HCT116 (cell line): ENCODE measurements around the gene RREB1. TPM values are rescaled to one million over a fixed set of nuclear protein-coding genes. Genes with fewer than 3 reads are reported as not detected.
A peak's percentile ranks its signal among the peaks of the same experiment; 100 is the strongest.

Experiments used
- ATAC-seq: fragments of 200-7000 bp; cut with Tn5 transposase; 2 replicates; pipeline ENCODE4 v1.9.1; 2020; ENCODE audit warnings: mild to moderate bottlenecking, moderate library complexity
- BruUV-seq: library from RNA; stranded (reverse); fragments of 400-500 nt; replicated peaks from 2 replicates; lab custom pipeline; 2021; lab: Mats Ljungman, UMichigan
- CTCF ChIA-PET: fragments of 300-600 bp; sonication (Branson Sonifier 250); formaldehyde crosslinking; loops from one replicate; lab custom pipeline; 2021; ENCODE audit warnings: antibody characterized with exemption; lab: Charles Lee
- POLR2A ChIA-PET: fragments of 300-600, 350-600 bp; sonication (Branson Sonifier 250); formaldehyde crosslinking; loops from one replicate; lab custom pipeline; 2021; ENCODE audit warnings: antibody characterized with exemption; lab: Charles Lee
- RAD21 ChIA-PET, 2 experiments: fragments of 300-600 bp; sonication (Branson Sonifier 250); formaldehyde crosslinking; loops; one replicate each; lab custom pipeline; 2023; ENCODE audit warnings: low total read pairs in 2 of 2; ENCODE audit not compliant: uncharacterized antibody in 2 of 2, unreplicated experiment in 2 of 2, low non-redundant PET in 1 of 2; lab: Charles Lee
- DNase-seq: peaks from one replicate; pipeline ENCODE4 v3.0.0-alpha.2; 2010; ENCODE audit warnings: low read depth, low spot score
- H2AFZ ChIP-seq: fragments of 200-600 bp; shearing (Covaris generic), sonication (generic); 2 replicates; pipeline ENCODE4 v1.6.1; 2017; ENCODE audit warnings: low read depth, mixed run types, mixed read lengths, antibody characterized with exemption, low read length; ENCODE audit not compliant: poor library complexity, severe bottlenecking
- H3K27ac ChIP-seq: 2 replicates; pipeline ENCODE4 v1.5.1; 2012; ENCODE audit warnings: low read depth, low read length
- H3K27me3 ChIP-seq: fragments of 200-600 bp; sonication (generic); 2 replicates; pipeline ENCODE4 v1.6.1; 2016; ENCODE audit warnings: mixed run types, low read length, mixed read lengths; ENCODE audit not compliant: insufficient read depth
- H3K36me3 ChIP-seq, 2 experiments: fragments of 200-500 bp in 1 of 2; fragments of 200-600 bp in 1 of 2; sonication (Bioruptor generic) in 1 of 2; sonication (generic) in 1 of 2; 2 replicates each; pipeline versions ENCODE4 v1.5.1 to v1.6.1; 2014 to 2016; ENCODE audit warnings: low read length in 2 of 2, inconsistent platforms in 1 of 2, mixed read lengths in 1 of 2, mixed run types in 1 of 2; ENCODE audit not compliant: insufficient read depth in 2 of 2, control insufficient read depth in 1 of 2
- H3K4me1 ChIP-seq, 2 experiments: fragments of 200-600 bp in 1 of 2; sonication (generic) in 1 of 2; 2 replicates each; pipeline versions ENCODE4 v1.5.1 to v1.6.1; 2012 to 2017; ENCODE audit warnings: low read length in 2 of 2, inconsistent platforms in 1 of 2, mild to moderate bottlenecking in 1 of 2, mixed read lengths in 1 of 2, mixed run types in 1 of 2, moderate library complexity in 1 of 2; ENCODE audit not compliant: insufficient read depth in 2 of 2, control insufficient read depth in 1 of 2
- H3K4me2 ChIP-seq: fragments of 200-600 bp; sonication (generic); 2 replicates; pipeline ENCODE4 v1.6.1; 2017; ENCODE audit warnings: mixed run types, low read length, mixed read lengths
- H3K4me3 ChIP-seq, 2 experiments: fragments of 200-600 bp in 1 of 2; sonication (generic) in 1 of 2; replicated peaks in 1 of 2; 2 replicates each; pipeline ENCODE4 v1.5.1; 2011 to 2016; ENCODE audit warnings: low read length in 2 of 2, control low read depth in 1 of 2, low read depth in 1 of 2, mild to moderate bottlenecking in 1 of 2, mixed read lengths in 1 of 2, mixed run types in 1 of 2
- H3K79me2 ChIP-seq: fragments of 200-600 bp; sonication (generic); 2 replicates; pipeline ENCODE4 v1.6.1; 2017; ENCODE audit warnings: mild to moderate bottlenecking, mixed run types, low read length, moderate library complexity, mixed read lengths; ENCODE audit not compliant: insufficient read depth
- H3K9ac ChIP-seq: fragments of 200-600 bp; sonication (generic); 2 replicates; pipeline ENCODE4 v1.6.1; 2016; ENCODE audit warnings: low read length, mixed read lengths
- H3K9me2 ChIP-seq: fragments of 200-600 bp; sonication (generic), shearing (Covaris generic); 2 replicates; pipeline ENCODE4 v1.6.1; 2017; ENCODE audit warnings: mixed run types, mild to moderate bottlenecking, moderate library complexity; ENCODE audit not compliant: insufficient read depth
- H3K9me3 ChIP-seq, 2 experiments: fragments of 200-500 bp in 1 of 2; fragments of 200-600 bp in 1 of 2; sonication (Bioruptor generic) in 1 of 2; sonication (generic) in 1 of 2; 2 replicates each; pipeline ENCODE4 v1.6.1; 2014 to 2017; ENCODE audit warnings: low read length in 2 of 2, mixed read lengths in 2 of 2, inconsistent platforms in 1 of 2, low read depth in 1 of 2, mild to moderate bottlenecking in 1 of 2, mixed run types in 1 of 2, moderate library complexity in 1 of 2; ENCODE audit not compliant: control insufficient read depth in 1 of 2, insufficient read depth in 1 of 2
- H4K20me1 ChIP-seq: fragments of 200-600 bp; sonication (generic), shearing (Covaris generic); 2 replicates; pipeline ENCODE4 v1.6.1; 2017; ENCODE audit warnings: mixed run types, mild to moderate bottlenecking, moderate library complexity; ENCODE audit not compliant: insufficient read depth
- CEBPB ChIP-seq: IDR thresholded peaks from 2 replicates; pipeline ENCODE4 v1.6.1; 2012; ENCODE audit warnings: low read depth
- EGR1 ChIP-seq: IDR thresholded peaks from 2 replicates; pipeline ENCODE4 v1.6.1; 2012; ENCODE audit warnings: low read depth
- ELF1 ChIP-seq: IDR thresholded peaks from 2 replicates; pipeline ENCODE4 v1.6.1; 2012; ENCODE audit warnings: low read depth, borderline replicate concordance
- EZH2 ChIP-seq: fragments of 200-600 bp; sonication (generic); IDR thresholded peaks from 2 replicates; pipeline ENCODE4 v1.6.1; 2017; ENCODE audit warnings: antibody characterized with exemption, mixed run types
- EZH2phosphoT487 ChIP-seq: fragments of 200-600 bp; IDR thresholded peaks from 2 replicates; pipeline ENCODE4 v1.6.1; 2018; ENCODE audit warnings: antibody characterized with exemption, borderline replicate concordance
- JUND ChIP-seq: IDR thresholded peaks from 2 replicates; pipeline ENCODE4 v1.6.1; 2012
- POLR2A ChIP-seq: IDR thresholded peaks from 2 replicates; pipeline ENCODE4 v1.7.0; 2011; ENCODE audit warnings: borderline replicate concordance; ENCODE audit not compliant: insufficient read depth, insufficient read length; ENCODE audit errors: extremely low read depth
- POLR2AphosphoS5 ChIP-seq: IDR thresholded peaks from 2 replicates; pipeline ENCODE4 v1.6.1; 2011; ENCODE audit warnings: mild to moderate bottlenecking, low read depth, low read length, moderate library complexity
- RAD21 ChIP-seq: IDR thresholded peaks from 2 replicates; pipeline ENCODE4 v1.6.1; 2012; ENCODE audit warnings: low read depth, mild to moderate bottlenecking
- SIN3A ChIP-seq: IDR thresholded peaks from 2 replicates; pipeline ENCODE4 v1.6.1; 2012; ENCODE audit warnings: low read depth
- SP1 ChIP-seq: IDR thresholded peaks from 2 replicates; pipeline ENCODE4 v1.6.1; 2012; ENCODE audit warnings: low read depth
- TCF7L2 ChIP-seq: IDR thresholded peaks from 2 replicates; pipeline ENCODE4 v1.7.0; 2011; ENCODE audit warnings: borderline replicate concordance, inconsistent platforms; ENCODE audit not compliant: insufficient read depth, insufficient read length; ENCODE audit errors: extremely low read depth
- YY1 ChIP-seq: IDR thresholded peaks from 2 replicates; pipeline ENCODE4 v1.6.1; 2011; ENCODE audit warnings: low read length, low read depth, moderate library complexity, mild to moderate bottlenecking; ENCODE audit not compliant: insufficient replicate concordance; ENCODE audit errors: extremely low read depth
- ZFX ChIP-seq: fragments of 450-650 bp; IDR thresholded peaks from 2 replicates; pipeline ENCODE4 v1.6.1; 2017
- ZNF274 ChIP-seq: fragments of 200-500 bp; sonication (Bioruptor generic); IDR thresholded peaks from 2 replicates; pipeline ENCODE4 v1.6.1; 2014; ENCODE audit warnings: mild to moderate bottlenecking, low read depth, low read length, inconsistent platforms
- intact Hi-C: fragments of 100-400 bp; cut with micrococcal nuclease; formaldehyde crosslinking; loops from 2 replicates; pipeline ENCODE4 v1.10.0; 2022
- total RNA-seq: library from RNA; stranded (reverse); gene quantifications from one replicate; pipeline ENCODE4 v1.2.1, GENCODE V29; 2021; ENCODE audit not compliant: unreplicated experiment
- TF ChIP-seq, protein P1 (sequence below): IDR thresholded peaks from 2 replicates; pipeline ENCODE4 v1.6.1; 2011; ENCODE audit warnings: mild to moderate bottlenecking, low read length, moderate library complexity; ENCODE audit not compliant: insufficient replicate concordance; ENCODE audit errors: extremely low read depth
- TF ChIP-seq, protein P2 (sequence below): IDR thresholded peaks from 2 replicates; pipeline ENCODE4 v1.6.1; 2012

RREB1 gene
- total RNA-seq, 1 experiment from 2014 or later, result 47.9 TPM

GRCh38 chr6:7238900-7239589 lies 131.3 kb downstream of the RREB1 start (continued):
- no peak for TF ChIP-seq EGR1

- CTCF ChIA-PET, result interaction anchor here (1.3 to 2.2 kb wide), 3 partner anchors 480 to 561 kb away, joined by 3 to 8 read pairs (median 3); no protein-coding TSS in a partner anchor
- Histone ChIP-seq H3K27ac (no peak overlapping the region), H3K36me3 (peaks cover 0 to 4% of the 10 kb centered on the region in 2 experiments; a peak in 1 of 4 replicates), H4K20me1 (no peaks in the 10 kb centered on the region), H2AFZ (no peak overlapping the region), H3K4me3 (no peak overlapping the region), H3K4me1 (peaks cover 62 to 78% of the 10 kb centered on the region in 2 experiments), H3K79me2 (peaks cover 17% of the 10 kb centered on the region), H3K4me2 (no peak overlapping the region), H3K9me3 (no peaks in the 10 kb centered on the region), H3K9me2 (no peaks in the 10 kb centered on the region), H3K9ac (peak overlapping the region; percentile 45; the same call in 1 of the 2 replicates), H3K27me3 (no peaks in the 10 kb centered on the region)
- intact Hi-C loops, result loop anchor here (1.0 to 10.0 kb wide), 5 partner anchors 135 to 552 kb away; partner anchors contain the start of gene RREB1
- POLR2A ChIA-PET, result no interaction called here
- DNase-seq (no peak), ATAC-seq (no peak)
- BruUV-seq, result no TSS peak
- RAD21 ChIA-PET, result interaction anchor here in 1 of 2 experiments (1.1 kb wide), 1 partner anchor 543 kb away, joined by 3 read pairs; no protein-coding TSS in a partner anchor
- TF ChIP-seq TCF7L2 (no peak), CEBPB (no peak), ZNF274 (no peak), YY1 (no peak), JUND (no peak), POLR2A (no peak), SP1 (no peak), ZFX (no peak), ELF1 (no peak), EZH2 (no peak), RAD21 (no peak), EZH2phosphoT487 (no peak), SIN3A (no peak), POLR2AphosphoS5 (no peak)
- TF ChIP-seq, protein P1, sequence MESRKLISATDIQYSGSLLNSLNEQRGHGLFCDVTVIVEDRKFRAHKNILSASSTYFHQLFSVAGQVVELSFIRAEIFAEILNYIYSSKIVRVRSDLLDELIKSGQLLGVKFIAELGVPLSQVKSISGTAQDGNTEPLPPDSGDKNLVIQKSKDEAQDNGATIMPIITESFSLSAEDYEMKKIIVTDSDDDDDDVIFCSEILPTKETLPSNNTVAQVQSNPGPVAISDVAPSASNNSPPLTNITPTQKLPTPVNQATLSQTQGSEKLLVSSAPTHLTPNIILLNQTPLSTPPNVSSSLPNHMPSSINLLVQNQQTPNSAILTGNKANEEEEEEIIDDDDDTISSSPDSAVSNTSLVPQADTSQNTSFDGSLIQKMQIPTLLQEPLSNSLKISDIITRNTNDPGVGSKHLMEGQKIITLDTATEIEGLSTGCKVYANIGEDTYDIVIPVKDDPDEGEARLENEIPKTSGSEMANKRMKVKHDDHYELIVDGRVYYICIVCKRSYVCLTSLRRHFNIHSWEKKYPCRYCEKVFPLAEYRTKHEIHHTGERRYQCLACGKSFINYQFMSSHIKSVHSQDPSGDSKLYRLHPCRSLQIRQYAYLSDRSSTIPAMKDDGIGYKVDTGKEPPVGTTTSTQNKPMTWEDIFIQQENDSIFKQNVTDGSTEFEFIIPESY, result no peak
- TF ChIP-seq, protein P2, sequence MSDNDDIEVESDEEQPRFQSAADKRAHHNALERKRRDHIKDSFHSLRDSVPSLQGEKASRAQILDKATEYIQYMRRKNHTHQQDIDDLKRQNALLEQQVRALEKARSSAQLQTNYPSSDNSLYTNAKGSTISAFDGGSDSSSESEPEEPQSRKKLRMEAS, result no peak
Observed at GRCh38 chr6:7239590-7239948, 131.8 kb downstream of the RREB1 start.
